HT-29 (cell line): ENCODE results near the gene CIC. TPM values are rescaled to one million over a fixed set of nuclear protein-coding genes. Genes with fewer than 3 reads are reported as not detected.
"Not testable (repeated sequence)": the region's sequence is repeated elsewhere in the genome, so short reads cannot be mapped to it uniquely, and the experiment has no call there.

Experiments
- DNase-seq: peaks from one replicate; pipeline ENCODE4 v3.0.0-alpha.2; 2015; ENCODE audit warnings: low spot score
- total RNA-seq: library from RNA; depleted of rRNA; stranded (reverse); fragments of >200 nt; shearing (Covaris generic); gene quantifications from 2 replicates; pipeline ENCODE4 v1.2.3, GENCODE V29; 2014

The CIC gene
- total RNA-seq, 1 experiment from 2014 or later, result 55.5 TPM

- DNase-seq, result peak; percentile 75
Observed at GRCh38 chr19:42313096-42313839, 44.2 kb downstream of the CIC start, which contains the start of gene TMEM145. TSS of gene TMEM145 (plus strand) at chr19:42313309. CDS start at chr19:42313377, 68 bp downstream.

- DNase-seq, result no peak
Observed at GRCh38 chr19:42313840-42314755, 45.0 kb downstream of the CIC start.

GRCh38 chr19:42315024-42315423 is 46.0 kb downstream of the CIC start:
- no peak for DNase-seq

GRCh38 chr19:42316223-42317211 is 47.5 kb downstream of the CIC start:
- DNase-seq, result peak; percentile 77

GRCh38 chr19:42317535-42317934 is 48.5 kb downstream of the CIC start:
- no peak for DNase-seq

GRCh38 chr19:42322305-42322704 is 53.3 kb downstream of the CIC start:
- no peak for DNase-seq

GRCh38 chr19:42323473-42323851 is 54.4 kb downstream of the CIC start:
- DNase-seq, result no peak

- no peak for DNase-seq
Observed at GRCh38 chr19:42323852-42324654, 55.0 kb downstream of the CIC start.

- no peak for DNase-seq
Observed at GRCh38 chr19:42324655-42325307, 55.7 kb downstream of the CIC start.

GRCh38 chr19:42325308-42325895 is 56.4 kb downstream of the CIC start, which contains the start of gene MEGF8:
TSS of gene MEGF8 (plus strand) at chr19:42325635. CDS start at chr19:42326244, 609 bp downstream.
- peak; percentile 100 for DNase-seq

GRCh38 chr19:42325896-42326771 is 57.1 kb downstream of the CIC start:
- DNase-seq, result no peak

GRCh38 chr19:42326969-42327368 is 57.9 kb downstream of the CIC start:
- DNase-seq, result no peak

GRCh38 chr19:42327381-42327780 is 58.3 kb downstream of the CIC start:
- no peak for DNase-seq

- DNase-seq, result no peak
Observed at GRCh38 chr19:42328106-42328505, 59.1 kb downstream of the CIC start.

GRCh38 chr19:42328854-42329253 is 59.8 kb downstream of the CIC start:
- DNase-seq, result no peak

GRCh38 chr19:42330241-42330711 is 61.2 kb downstream of the CIC start:
- no peak for DNase-seq

- not testable (repeated sequence) for DNase-seq
Observed at GRCh38 chr19:42331333-42331732, 62.3 kb downstream of the CIC start.

- no peak for DNase-seq
Observed at GRCh38 chr19:42332059-42332458, 63.0 kb downstream of the CIC start.
